ENCODE data around the gene FOXC1. TPM values are rescaled to one million over a fixed set of nuclear protein-coding genes. Genes with fewer than 3 reads are reported as not detected.

FOXC1 gene
- total and polyA plus RNA-seq, 2 of the 13 experiments (the other 11 are each of a cell fraction or from before 2014, with no cell fraction given), result 0.44 to 0.55 TPM

GRCh38 chr6:1604158-1605003 lies 5.3 kb upstream of the FOXC1 start (continued):
- TF ChIP-seq SATB2 (CRISPR knock-in tag; IDR thresholded peaks at IDR 0.05), result no peak
- TF ChIP-seq EZH2 (conservative IDR thresholded peaks at IDR 0.05; ENCODE audit: low read depth, low read length), result no peak
- TF ChIP-seq, protein P1, sequence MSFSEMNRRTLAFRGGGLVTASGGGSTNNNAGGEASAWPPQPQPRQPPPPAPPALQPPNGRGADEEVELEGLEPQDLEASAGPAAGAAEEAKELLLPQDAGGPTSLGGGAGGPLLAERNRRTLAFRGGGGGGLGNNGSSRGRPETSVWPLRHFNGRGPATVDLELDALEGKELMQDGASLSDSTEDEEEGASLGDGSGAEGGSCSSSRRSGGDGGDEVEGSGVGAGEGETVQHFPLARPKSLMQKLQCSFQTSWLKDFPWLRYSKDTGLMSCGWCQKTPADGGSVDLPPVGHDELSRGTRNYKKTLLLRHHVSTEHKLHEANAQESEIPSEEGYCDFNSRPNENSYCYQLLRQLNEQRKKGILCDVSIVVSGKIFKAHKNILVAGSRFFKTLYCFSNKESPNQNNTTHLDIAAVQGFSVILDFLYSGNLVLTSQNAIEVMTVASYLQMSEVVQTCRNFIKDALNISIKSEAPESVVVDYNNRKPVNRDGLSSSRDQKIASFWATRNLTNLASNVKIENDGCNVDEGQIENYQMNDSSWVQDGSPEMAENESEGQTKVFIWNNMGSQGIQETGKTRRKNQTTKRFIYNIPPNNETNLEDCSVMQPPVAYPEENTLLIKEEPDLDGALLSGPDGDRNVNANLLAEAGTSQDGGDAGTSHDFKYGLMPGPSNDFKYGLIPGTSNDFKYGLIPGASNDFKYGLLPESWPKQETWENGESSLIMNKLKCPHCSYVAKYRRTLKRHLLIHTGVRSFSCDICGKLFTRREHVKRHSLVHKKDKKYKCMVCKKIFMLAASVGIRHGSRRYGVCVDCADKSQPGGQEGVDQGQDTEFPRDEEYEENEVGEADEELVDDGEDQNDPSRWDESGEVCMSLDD (CRISPR knock-in tag; IDR thresholded peaks at IDR 0.05; ENCODE audit: borderline replicate concordance), result 0 out of 2 replicates have a peak, but pooled peaks have one; percentile 42
- TF ChIP-seq SMARCC2 (IDR thresholded peaks at IDR 0.05), result no peak
- TF ChIP-seq ZBTB42 (CRISPR knock-in tag; IDR thresholded peaks at IDR 0.05), result 0 out of 2 replicates have a peak, but pooled peaks have one; percentile 38
- TF ChIP-seq KDM5A (IDR thresholded peaks at IDR 0.05; ENCODE audit: borderline replicate concordance, low read length), result no peak
- no peak for TF ChIP-seq TCF12 (IDR thresholded peaks at IDR 0.05)
- TF ChIP-seq TCF12 (CRISPR knock-in tag; IDR thresholded peaks at IDR 0.05), result peak; percentile 39; the same call in 1 of the 2 replicates
- no peak for TF ChIP-seq ARID5B (CRISPR knock-in tag; IDR thresholded peaks at IDR 0.05)
- no peak for TF ChIP-seq ZNF746 (CRISPR knock-in tag; IDR thresholded peaks at IDR 0.05)
- no peak for TF ChIP-seq SOX5 (CRISPR knock-in tag; IDR thresholded peaks at IDR 0.05; ENCODE audit: borderline replicate concordance)
- TF ChIP-seq, protein P2, sequence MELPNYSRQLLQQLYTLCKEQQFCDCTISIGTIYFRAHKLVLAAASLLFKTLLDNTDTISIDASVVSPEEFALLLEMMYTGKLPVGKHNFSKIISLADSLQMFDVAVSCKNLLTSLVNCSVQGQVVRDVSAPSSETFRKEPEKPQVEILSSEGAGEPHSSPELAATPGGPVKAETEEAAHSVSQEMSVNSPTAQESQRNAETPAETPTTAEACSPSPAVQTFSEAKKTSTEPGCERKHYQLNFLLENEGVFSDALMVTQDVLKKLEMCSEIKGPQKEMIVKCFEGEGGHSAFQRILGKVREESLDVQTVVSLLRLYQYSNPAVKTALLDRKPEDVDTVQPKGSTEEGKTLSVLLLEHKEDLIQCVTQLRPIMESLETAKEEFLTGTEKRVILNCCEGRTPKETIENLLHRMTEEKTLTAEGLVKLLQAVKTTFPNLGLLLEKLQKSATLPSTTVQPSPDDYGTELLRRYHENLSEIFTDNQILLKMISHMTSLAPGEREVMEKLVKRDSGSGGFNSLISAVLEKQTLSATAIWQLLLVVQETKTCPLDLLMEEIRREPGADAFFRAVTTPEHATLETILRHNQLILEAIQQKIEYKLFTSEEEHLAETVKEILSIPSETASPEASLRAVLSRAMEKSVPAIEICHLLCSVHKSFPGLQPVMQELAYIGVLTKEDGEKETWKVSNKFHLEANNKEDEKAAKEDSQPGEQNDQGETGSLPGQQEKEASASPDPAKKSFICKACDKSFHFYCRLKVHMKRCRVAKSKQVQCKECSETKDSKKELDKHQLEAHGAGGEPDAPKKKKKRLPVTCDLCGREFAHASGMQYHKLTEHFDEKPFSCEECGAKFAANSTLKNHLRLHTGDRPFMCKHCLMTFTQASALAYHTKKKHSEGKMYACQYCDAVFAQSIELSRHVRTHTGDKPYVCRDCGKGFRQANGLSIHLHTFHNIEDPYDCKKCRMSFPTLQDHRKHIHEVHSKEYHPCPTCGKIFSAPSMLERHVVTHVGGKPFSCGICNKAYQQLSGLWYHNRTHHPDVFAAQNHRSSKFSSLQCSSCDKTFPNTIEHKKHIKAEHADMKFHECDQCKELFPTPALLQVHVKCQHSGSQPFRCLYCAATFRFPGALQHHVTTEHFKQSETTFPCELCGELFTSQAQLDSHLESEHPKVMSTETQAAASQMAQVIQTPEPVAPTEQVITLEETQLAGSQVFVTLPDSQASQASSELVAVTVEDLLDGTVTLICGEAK (IDR thresholded peaks at IDR 0.05), result no peak
- TF ChIP-seq, protein P2 (CRISPR knock-in tag; IDR thresholded peaks at IDR 0.05), result no peak
- peak; percentile 53; the same call in 1 of the 2 replicates for TF ChIP-seq ZBTB7B (CRISPR knock-in tag; IDR thresholded peaks at IDR 0.05)

Measured in HepG2 (cell line).